DLD1 (cell line): ENCODE measurements around the gene POM121L2.

Experiments used
- in situ Hi-C: cut with HindIII; loops from 2 replicates; pipeline ENCODE4 v1.10.0; 2017; ENCODE audit warnings: low sequenced_read_pairs

The POM121L2 gene

DNA sequence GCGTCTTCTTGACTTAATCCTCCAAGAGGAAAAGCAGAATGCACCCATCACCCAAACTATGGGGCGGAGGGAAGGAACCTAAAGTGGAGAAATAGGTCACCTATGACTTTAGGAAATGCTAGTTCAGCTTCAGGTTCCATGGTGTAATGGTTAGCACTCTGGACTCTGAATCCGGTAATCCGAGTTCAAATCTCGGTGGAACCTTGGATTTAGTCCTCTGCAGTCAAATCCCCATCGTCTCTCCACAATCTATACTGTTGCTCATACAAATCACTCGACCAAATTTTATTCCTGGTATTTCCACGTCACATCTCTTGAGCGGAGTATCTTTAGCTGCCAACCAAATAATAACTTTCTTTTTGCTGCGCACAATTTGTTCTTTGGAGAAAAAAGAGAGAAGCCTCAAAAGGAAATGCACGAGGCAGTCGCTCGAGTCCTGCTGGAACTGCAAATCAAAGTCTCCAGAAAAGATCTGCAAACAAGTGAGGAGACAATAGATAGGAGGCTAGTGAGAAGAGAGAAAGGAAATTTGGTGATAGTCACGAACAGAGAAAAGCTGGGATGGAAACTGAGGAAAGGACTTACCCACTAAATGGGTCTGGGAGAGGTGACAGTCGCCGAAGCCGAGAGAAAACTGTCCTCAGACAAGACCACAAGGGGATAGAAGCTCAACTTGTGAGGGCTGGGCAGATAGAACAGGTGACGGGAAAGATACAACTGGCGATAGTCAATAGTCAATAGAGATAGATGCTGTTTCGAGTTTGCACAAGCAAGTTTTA, 16.6 kb downstream of the POM121L2 start:
- in situ Hi-C loops = loop anchor here (10.0 kb wide), 1 partner anchor 51 kb away; the partner anchor contains the start of gene PRSS16

DNA sequence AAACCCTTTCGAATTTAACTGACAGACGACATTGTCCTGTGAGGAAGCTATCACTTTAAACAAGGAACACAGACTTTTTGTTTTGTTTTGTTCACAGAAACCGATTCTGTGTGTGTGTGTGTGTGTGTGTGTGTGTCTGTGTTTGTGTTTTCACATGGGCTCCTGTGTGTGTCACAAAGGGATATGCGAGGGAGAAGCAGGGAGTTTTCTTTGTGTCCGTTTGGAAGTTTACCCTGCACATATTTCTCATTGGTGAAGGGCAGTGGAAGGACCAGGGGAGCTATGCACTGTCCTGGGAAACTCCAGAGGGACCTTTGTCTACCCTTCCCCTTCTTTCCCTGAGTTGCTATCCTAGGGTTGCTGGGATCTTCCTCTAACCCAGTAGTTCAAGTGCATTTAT, 17.7 kb downstream of the POM121L2 start:
- in situ Hi-C loops = loop anchor here (10.0 kb wide), 1 partner anchor 50 kb away; the partner anchor contains the start of gene PRSS16

- in situ Hi-C loops = loop anchor here (10.0 kb wide), 1 partner anchor 49 kb away; the partner anchor contains the start of gene PRSS16
Observed at GRCh38 chr6:27293436-27294098, 18.5 kb downstream of the POM121L2 start.

DNA sequence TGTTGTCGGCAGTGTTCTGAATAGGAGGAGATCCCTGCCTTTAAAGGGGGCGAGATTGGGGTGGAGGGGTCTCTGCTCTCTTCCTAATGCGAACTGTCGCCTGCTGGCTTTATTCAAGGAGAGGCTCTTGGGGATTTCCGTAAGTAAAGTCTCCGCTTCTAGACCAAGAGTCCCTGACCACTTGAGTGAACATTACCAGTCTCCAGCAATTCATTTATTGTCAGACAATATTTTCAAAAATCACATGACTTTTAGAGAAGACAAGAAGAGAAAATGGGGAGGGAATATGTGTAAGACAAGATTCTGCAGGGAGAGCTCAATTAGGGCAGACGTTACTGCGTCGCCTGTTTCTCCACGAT, 21.2 kb downstream of the POM121L2 start:
- in situ Hi-C loops = loop anchor here (10.0 kb wide), 1 partner anchor 46 kb away; the partner anchor contains the start of gene PRSS16

- in situ Hi-C loops = loop anchor here (10.0 kb wide), 1 partner anchor 45 kb away; the partner anchor contains the start of gene PRSS16
Observed at GRCh38 chr6:27290065-27290849, 21.8 kb downstream of the POM121L2 start.

GRCh38 chr6:27288136-27289044, 23.7 kb downstream of the POM121L2 start:
- in situ Hi-C loops = no loop called here

- in situ Hi-C loops = no loop called here
Observed at GRCh38 chr6:27287751-27288135, 24.3 kb downstream of the POM121L2 start.

DNA sequence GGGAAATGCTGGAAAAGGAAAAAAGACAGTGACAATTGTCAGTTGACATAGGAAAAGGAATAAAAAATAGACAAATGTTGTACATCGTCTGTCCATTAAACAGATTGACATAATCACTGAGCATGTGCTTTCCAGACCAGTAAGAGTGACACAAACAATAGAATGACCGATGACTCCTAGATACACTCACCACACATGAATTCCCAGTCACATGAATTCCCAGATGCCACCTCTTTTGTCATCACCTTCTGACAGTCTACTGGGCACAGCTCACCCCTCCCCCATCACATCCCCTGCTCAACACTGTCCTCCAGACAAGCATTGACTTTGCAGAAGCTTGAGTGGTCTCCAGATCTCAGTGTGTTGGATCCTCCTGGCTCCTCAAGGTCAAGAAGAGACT, 25.9 kb downstream of the POM121L2 start:
- in situ Hi-C loops = no loop called here

DNA sequence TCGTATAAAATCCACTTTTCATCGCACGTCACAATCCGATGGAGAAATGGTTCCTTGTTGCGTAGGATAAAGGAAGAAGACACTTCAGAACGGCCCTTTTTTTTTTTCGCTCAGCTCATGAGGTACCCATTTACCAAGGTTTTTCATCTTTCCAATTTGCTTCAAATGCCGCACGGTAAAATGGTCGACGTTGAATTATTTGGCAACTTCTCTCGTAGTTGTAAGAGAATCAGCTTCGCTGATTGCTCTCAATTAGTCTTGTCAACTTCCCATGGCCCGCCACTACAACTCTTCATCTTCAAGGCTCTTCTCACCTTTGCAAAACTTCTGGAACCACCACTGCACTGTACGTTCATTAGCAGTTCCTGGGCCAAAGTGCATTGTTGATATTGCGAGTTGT, 28.8 kb downstream of the POM121L2 start:
- in situ Hi-C loops = no loop called here

DNA sequence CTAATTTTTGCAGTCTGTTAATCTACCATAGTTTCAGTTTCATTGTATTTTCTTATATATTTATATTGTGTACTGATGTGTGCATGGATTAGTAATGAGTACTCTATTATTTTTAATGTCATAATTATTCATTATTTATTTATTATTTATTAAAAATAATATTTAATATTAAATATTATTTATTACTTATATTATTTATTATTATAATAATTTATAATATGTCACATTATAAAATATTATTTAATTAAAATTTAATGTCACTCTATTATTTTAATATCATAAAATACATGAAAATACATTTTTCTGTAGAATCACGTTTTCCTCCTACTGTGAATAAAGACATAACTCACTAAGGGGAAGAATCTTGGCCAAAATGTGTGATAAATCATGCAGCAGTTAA, 30.5 kb downstream of the POM121L2 start:
- in situ Hi-C loops = no loop called here

DNA sequence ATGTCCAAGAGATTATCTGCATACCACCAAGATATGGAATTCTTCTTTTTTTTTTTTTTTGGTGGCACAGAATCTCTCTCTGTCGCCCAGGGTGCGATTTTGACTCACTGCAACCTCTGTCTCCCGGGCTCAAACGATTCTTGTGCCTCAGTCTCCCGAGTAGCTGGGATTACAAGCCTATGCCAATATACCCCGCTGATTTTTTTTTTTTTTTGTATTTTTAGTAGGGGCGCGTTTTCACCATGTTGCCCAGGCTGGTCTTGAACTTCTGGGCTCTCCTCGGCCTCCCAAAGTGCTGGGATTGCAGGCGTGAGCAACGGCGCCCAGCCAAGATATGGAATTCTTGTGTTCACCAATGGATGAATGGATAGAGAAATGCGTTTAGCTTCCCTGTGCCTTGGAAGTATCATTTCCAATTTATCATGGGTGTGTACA, 31.0 kb downstream of the POM121L2 start:
- in situ Hi-C loops = no loop called here

DNA sequence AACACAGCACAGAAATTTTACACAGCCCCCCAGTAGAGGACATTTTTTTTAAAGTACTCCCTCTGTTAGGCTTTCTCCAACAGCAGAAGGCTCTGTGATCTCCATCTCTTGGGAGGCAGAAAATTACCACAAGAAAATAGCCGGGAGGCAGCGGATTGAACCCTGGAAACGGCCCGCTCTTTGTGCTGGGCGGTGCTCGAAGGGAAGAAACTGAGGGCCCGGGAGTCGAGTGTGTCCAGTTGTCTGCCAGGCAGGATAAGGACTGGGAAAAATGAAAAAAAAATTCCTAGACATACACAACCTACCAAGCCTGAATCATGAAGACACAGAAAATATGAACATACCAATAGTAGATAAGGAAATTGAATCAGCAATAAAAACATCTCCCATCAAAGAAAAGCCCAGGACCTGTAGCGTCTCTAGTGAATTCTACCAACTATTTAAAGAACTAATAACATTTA, 31.5 kb downstream of the POM121L2 start:
- in situ Hi-C loops = no loop called here

- in situ Hi-C loops = no loop called here
Observed at GRCh38 chr6:27280064-27280539, 32.0 kb downstream of the POM121L2 start.

- in situ Hi-C loops = no loop called here
Observed at GRCh38 chr6:27279513-27280063, 32.5 kb downstream of the POM121L2 start.

DNA sequence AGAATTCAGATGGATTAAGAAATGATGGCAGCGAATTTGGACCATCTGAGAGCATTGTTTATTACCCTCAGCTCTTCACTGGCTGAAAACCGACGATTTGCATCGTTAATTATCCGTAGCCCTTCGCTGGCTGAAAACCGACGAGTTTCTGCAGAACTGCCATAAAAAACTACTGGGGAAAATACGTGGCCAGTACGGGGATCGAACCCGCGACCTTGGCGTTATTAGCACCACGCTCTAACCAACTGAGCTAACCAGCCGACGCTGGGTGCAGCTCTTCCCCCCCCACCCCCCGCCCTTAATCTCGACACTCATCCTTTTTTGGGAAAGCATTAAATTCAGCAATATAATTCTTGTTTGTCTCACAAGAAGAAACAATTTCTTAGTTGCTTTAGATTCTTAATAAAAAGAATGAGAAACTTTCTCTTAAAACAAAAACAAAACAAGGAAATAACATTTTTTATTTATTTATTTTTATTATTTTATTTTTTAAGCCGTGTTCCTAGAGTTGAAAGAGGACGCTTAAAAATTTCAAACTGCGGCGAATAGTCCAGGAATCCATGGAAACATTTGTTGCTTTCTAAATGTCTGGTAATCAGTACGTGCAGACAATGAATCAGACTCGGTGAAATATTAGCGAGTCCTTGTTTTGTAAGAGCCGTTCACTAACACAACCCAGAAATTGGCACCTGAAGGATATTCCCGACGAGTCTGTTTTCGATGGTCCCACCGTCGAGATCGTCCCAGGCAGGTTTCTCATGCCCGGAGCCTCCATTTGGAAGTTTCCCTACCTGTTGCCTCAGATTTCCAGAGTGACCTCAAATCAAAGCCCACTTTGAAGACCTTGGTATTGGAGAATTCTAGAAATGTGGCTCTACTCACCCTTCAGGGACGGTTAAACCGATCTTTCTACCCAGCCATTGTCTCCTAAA, 36.8 kb downstream of the POM121L2 start:
- in situ Hi-C loops = no loop called here

DNA sequence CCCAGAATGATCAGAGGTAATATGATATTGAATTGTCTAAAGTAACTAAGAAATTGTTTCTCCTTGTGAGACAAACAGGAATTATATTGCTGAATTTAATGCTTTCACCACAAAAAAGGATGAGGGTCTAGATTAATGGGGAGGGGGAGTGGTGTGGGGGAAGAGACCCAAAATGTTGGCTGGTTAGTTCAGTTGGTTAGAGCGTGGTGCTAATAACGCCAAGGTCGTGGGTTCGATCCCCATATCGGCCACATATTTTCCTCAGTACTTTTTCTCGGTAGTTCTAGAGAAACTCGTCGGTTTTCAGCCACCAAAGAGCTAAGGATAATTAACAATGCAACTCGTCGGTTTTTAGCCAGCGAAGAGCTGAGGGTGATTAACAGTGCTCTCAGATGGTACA, 38.3 kb downstream of the POM121L2 start:
- in situ Hi-C loops = no loop called here

DNA sequence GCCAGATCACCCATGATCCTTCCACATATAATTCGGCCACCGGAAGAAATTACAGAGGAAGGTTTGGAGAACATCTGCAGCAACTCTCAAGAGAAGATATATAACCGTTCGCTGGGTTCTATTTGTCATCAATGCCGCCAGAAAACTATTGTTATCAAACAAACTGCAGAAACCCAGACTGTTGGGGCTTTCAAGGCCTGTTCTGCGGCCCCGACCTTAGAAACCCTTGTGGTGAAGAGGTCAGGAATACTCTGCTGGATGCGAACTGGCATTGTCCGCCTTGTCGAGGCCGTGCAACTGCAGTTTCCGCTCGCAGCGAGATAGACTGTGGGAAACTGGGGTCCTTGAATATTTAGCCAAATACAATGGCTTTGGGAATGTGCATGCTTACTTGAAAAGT, 43.3 kb downstream of the POM121L2 start:
- in situ Hi-C loops = no loop called here

DNA sequence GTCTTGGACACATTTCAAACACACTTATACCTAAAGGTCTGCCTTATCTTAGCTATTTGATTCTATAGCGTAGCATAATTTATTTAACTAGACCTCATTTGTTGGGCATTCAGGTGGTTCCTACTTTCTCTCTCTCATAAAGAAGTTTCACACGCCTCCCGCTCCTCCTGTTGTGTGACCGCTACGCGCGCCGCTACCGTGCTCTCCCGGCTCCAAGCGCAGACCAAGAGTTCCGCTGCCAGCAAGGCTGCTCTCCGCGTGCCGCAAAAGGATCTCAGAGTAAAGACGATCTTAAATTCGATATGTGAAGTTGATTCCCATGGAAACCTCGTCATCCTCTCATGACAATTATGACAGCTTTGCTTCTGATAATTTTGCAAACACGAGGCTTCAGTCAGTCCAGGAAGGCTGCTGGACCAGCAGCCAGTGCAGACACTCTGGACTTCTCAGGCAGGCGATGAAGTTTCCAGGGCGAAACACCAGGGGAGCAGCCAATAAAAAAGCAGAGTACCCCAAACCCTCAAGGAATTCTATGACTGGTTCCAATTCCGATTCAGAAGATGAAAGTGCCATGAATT, 44.1 kb downstream of the POM121L2 start:
- in situ Hi-C loops = no loop called here
